Endometrial microvascular endothelial cells (primary cell): Measurements from ENCODE around the gene DHODH. TPM values are rescaled to one million over a fixed set of nuclear protein-coding genes. Genes with fewer than 3 reads are reported as not detected.

Source experiments
- in situ Hi-C: cut with HindIII; loops from 2 replicates; pipeline ENCODE4 v1.10.0; 2017; ENCODE audit warnings: low sequenced_read_pairs, low pct_unique_long_range_greater_than_20kb; ENCODE audit errors: inconsistent ontology term
- total RNA-seq: library from RNA; depleted of rRNA; stranded (reverse); fragments of >200 nt; gene quantifications from one replicate; pipeline ENCODE4 v1.2.3, GENCODE V29; 2015; ENCODE audit errors: inconsistent ontology term

The DHODH gene
- total RNA-seq, 1 donor from 2014 or later: 8.8 TPM

GRCh38 chr16:72012607-72013006 lies 4.1 kb downstream of the DHODH start:
- in situ Hi-C loops: no loop called here

- in situ Hi-C loops: no loop called here
These were observed 4.8 kb downstream of the DHODH start for GRCh38 chr16:72013389-72013788.

DNA sequence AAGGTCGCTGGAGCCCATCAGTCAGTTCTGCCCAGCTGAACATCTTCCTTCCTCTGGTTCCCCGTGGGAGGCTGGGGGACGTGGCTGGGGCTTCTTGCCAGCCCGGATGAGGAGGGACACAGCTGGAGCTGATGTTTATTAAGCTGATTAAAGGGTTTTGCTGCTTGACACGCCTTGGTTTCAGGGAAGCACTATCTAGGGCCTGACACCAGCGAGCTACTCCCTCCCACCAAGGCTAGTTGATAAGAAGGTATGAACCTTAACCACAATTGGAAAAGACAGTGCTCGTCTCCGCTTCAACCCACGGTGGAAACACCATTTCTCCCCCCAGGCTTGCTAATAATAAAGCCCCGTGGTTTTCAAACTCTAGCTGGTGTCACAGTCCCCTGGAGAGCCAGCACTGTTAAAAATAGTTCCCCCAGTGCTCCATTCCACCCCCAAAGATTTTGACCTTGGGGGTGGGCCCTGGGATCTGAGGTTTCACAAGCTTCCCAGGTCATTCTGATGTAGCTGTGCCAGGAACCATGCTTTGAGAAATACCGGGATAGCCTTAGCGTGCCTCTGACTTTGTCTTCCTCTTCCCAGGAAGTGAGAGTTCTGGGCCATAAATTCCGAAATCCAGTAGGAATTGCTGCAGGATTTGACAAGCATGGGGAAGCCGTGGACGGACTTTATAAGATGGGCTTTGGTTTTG lies 5.5 kb downstream of the DHODH start:
- in situ Hi-C loops: no loop called here

GRCh38 chr16:72014675-72015074 lies 6.1 kb downstream of the DHODH start:
- in situ Hi-C loops: no loop called here

DNA sequence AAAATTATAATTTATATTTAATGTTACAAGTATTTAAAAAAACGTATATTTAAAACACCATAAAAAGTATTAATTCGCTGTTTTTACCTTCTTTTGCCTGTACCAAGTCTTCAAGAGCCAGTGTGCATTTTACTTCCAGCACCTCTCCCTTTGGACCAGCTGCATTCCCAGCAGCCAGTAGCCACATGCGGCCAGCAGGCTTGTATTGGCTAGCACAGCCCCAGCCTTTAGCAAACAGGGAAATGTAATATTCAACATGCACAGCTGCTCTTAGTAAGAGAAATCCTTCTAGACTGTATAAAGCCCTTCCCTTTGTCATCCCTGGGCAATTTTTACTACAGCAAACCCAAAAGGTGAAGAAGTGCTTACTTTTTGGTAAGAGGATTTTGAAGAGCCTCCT lies 6.6 kb downstream of the DHODH start:
- in situ Hi-C loops: no loop called here

DNA sequence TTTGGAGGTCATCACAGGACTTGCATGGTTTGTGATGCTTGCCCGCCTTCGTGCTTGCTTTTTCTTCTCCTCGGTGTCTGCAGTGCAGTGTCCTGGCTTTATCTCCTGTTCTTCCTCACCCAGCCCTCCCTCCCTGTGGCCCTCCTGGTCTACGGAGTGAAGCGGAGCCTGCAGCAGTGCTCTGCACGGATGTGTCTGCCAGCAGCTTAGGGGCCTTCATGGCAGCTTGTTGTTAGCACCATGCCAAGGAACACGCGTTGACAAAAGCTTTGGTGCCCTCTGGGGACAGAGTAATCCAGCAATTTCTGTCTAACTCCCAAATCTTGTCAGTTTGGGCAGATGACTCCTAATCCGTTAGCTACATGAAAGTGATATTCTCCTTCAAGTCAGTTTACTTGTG lies 9.9 kb downstream of the DHODH start:
- in situ Hi-C loops: no loop called here

DNA sequence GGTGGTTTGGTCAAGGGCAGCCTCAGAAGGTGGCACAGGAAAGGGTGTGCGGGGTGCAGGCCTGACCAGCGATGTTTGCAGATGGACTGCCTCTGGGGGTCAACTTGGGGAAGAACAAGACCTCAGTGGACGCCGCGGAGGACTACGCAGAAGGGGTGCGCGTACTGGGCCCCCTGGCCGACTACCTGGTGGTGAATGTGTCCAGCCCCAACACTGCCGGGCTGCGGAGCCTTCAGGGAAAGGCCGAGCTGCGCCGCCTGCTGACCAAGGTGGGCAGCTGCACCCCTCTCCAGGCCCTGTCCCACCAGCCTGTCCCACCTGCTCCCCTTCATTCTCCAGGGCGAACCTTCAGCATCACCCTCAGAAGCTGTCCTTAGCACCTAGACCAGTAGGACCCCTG lies 12.5 kb downstream of the DHODH start:
- in situ Hi-C loops: no loop called here

GRCh38 chr16:72022127-72022526 lies 13.6 kb downstream of the DHODH start:
- in situ Hi-C loops: no loop called here

DNA sequence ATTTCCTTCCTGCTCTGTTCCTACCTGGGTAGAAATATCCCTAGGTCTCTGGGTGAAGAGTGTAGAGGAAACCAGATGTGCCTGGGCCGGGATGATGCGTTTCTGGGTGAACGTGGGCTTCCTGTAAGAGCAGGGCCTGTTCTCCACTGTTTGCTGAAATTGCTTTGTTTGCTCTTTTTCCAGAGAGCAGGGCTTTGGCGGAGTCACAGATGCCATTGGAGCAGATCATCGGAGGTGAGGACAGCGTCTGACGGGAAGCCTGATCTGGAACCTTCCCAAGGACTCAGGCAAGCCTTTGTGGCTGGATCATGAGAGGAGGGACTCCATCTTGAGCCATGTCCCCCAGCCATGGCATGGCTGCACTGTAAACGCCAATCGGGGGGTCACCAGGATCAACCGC lies 15.4 kb downstream of the DHODH start:
- in situ Hi-C loops: no loop called here

DNA sequence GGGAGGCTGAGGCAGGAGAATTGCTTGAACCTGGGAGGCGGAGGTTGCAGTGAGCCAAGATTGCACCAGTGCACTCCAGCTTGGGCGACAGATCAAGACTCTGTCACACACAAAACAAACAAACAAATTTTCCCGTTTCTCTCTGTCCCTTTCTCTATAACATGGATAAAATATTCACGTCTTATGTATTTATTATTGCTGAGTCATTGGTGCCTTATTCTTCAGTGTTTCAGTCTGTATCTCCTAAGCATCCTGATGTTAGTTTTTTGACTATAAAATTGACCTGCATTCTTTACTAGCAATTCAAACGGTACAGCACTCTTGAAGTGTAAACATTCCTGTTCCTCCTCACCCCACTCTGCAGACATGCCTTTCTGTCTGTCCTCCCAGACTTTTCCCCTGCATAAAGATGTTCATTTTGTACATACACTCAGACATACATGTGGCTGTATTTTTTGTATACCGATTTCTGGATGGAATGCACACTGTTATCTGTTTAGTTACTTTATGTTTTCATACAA lies 16.4 kb downstream of the DHODH start:
- in situ Hi-C loops: no loop called here

- in situ Hi-C loops: no loop called here
These were observed 17.0 kb downstream of the DHODH start for GRCh38 chr16:72025404-72026114.

GRCh38 chr16:72027669-72028378 lies 19.3 kb downstream of the DHODH start:
- in situ Hi-C loops: no loop called here

- in situ Hi-C loops: no loop called here
These were observed 21.2 kb downstream of the DHODH start for GRCh38 chr16:72029567-72030271.

GRCh38 chr16:72033437-72033836 lies 24.9 kb downstream of the DHODH start:
- in situ Hi-C loops: no loop called here

DNA sequence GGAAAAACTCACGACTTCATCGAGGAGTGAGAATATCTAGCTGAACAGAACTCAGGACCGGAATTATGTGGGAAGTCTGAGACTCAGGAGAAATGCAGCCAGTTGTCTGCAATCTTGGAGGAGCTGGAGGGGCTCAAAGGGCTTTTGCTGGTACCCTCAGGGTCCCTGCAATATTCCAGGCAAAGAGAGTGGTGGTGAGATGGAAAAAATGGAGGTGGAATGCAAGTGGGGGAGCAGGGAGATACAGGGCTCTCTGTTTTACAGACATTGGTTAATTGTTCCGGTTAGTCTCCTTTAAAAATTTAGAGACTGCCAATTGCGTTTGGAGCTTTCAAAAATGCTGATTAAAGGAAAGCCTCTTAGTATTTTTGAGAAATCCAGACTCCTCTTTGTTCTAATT lies 27.6 kb downstream of the DHODH start:
- in situ Hi-C loops: no loop called here

DNA sequence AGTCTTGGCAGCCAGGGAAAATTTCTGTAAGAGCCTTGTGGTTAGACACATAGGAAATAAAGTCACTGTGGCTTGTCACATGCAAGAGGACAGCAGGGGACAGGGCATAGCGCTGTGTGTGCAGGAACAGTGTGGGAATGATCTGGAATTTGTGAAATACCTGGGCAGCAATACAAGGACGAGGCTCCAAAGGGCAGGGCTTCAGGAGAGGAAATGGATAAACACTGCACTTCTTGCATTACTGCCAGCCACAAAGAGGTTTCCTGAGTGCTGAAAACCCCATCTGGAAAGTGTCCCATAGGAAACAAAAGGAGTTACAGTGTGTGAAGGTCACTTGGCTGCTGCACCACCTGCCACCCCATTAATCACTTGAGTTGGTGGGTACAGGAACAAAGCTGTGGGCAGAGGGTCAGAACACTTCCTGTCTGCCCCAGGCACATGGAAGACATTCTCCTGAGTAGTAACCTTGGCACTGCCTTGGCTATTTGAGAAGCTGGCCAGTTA lies 33.7 kb downstream of the DHODH start:
- in situ Hi-C loops: no loop called here

GRCh38 chr16:72043058-72043457 lies 34.5 kb downstream of the DHODH start:
- in situ Hi-C loops: no loop called here

- in situ Hi-C loops: no loop called here
These were observed 35.0 kb downstream of the DHODH start for GRCh38 chr16:72043539-72043938.

DNA sequence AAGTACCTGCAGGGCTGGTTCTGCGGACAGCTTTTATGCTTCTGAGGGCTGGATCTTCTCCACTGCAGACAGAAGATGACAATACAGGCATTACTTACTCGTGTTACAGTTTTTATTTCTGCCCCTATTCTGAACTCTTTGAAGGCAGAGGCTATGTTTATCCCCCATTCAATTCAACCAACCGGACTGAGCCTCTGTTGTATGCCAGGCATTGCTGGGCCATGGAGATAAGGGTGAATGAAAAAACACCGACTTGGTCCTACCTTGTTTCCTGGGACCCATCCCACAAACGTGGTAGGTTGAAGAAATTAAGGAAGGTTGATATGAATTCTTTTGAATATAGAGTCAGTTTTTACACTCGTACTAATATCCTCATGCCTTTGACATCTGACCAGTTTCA lies 35.8 kb downstream of the DHODH start:
- in situ Hi-C loops: no loop called here
